Smooth muscle cell of the brain vasculature (primary cell): ENCODE results near the gene LYVE1.

Experiments
- DNase-seq: peaks from one replicate; pipeline ENCODE4 v3.0.0-alpha.2; 2012; ENCODE audit warnings: low read depth, low spot score

The LYVE1 gene

GRCh38 chr11:10526974-10527918 is 41.2 kb downstream of the LYVE1 start:
- DNase-seq, result no peak

GRCh38 chr11:10524471-10524870 is 44.0 kb downstream of the LYVE1 start:
- no peak for DNase-seq

- no peak for DNase-seq
These were observed 45.5 kb downstream of the LYVE1 start for GRCh38 chr11:10522921-10523320.

GRCh38 chr11:10522276-10522675 is 46.2 kb downstream of the LYVE1 start:
- DNase-seq, result no peak

GRCh38 chr11:10520562-10520961 is 47.9 kb downstream of the LYVE1 start:
- DNase-seq, result no peak

GRCh38 chr11:10519630-10520029 is 48.8 kb downstream of the LYVE1 start:
- DNase-seq, result no peak

GRCh38 chr11:10518891-10519290 is 49.6 kb downstream of the LYVE1 start:
- no peak for DNase-seq

- no peak for DNase-seq
These were observed 50.3 kb downstream of the LYVE1 start for GRCh38 chr11:10518123-10518522.

GRCh38 chr11:10515418-10515817 is 53.0 kb downstream of the LYVE1 start:
- no peak for DNase-seq

GRCh38 chr11:10514709-10515108 is 53.8 kb downstream of the LYVE1 start:
- DNase-seq, result no peak

- no peak for DNase-seq
These were observed 54.3 kb downstream of the LYVE1 start for GRCh38 chr11:10514202-10514601.

GRCh38 chr11:10511181-10511621 is 57.3 kb downstream of the LYVE1 start:
- no peak for DNase-seq
